HEK293 (cell line): ENCODE data around the gene GPR162.

Experiments
- BCL11B ChIP-seq: fragments of 450-650 bp; formaldehyde crosslinking; IDR thresholded peaks from 2 replicates; pipeline ENCODE4 v1.5.1; 2016; ENCODE audit warnings: low read depth, missing biosample characterization, missing genetic modification characterization
- FEZF1 ChIP-seq: fragments of 450-650 bp; formaldehyde crosslinking; IDR thresholded peaks from 2 replicates; pipeline ENCODE4 v1.5.1; 2016; ENCODE audit warnings: missing biosample characterization, missing genetic modification characterization
- HOXA7 ChIP-seq: sonication (generic); formaldehyde crosslinking; IDR thresholded peaks from 2 replicates; pipeline ENCODE4 v1.8.1; 2022; ENCODE audit warnings: missing genetic modification reagents, borderline replicate concordance
- KLF7 ChIP-seq: fragments of 450-650 bp; formaldehyde crosslinking; IDR thresholded peaks from 2 replicates; pipeline ENCODE4 v1.5.1; 2016; ENCODE audit warnings: missing biosample characterization, missing genetic modification characterization, borderline replicate concordance
- KLF9 ChIP-seq: fragments of 450-650 bp; formaldehyde crosslinking; IDR thresholded peaks from 2 replicates; pipeline ENCODE4 v1.5.1; 2016; ENCODE audit warnings: missing biosample characterization, missing genetic modification characterization, low read depth
- MYNN ChIP-seq: fragments of 450-650 bp; formaldehyde crosslinking; IDR thresholded peaks from 2 replicates; pipeline ENCODE4 v1.5.1; 2016; ENCODE audit warnings: missing biosample characterization, missing genetic modification characterization, borderline replicate concordance
- PBX3 ChIP-seq: sonication (generic); formaldehyde crosslinking; IDR thresholded peaks from 2 replicates; pipeline ENCODE4 v1.8.1; 2022; ENCODE audit warnings: mild to moderate bottlenecking, moderate library complexity, missing genetic modification reagents
- SP7 ChIP-seq: fragments of 450-650 bp; formaldehyde crosslinking; IDR thresholded peaks from 2 replicates; pipeline ENCODE4 v1.5.1; 2016; ENCODE audit warnings: missing biosample characterization, missing genetic modification characterization
- TCF7L2 ChIP-seq: IDR thresholded peaks from 2 replicates; pipeline ENCODE4 v1.6.1; 2011; ENCODE audit warnings: low read depth, mild to moderate bottlenecking, inconsistent platforms, low read length, moderate library complexity, borderline replicate concordance
- TRIM28 ChIP-seq: IDR thresholded peaks from 2 replicates; pipeline ENCODE4 v1.6.1; 2011; ENCODE audit warnings: low read length, control low read depth, borderline replicate concordance
- ZBTB6 ChIP-seq: fragments of 450-650 bp; formaldehyde crosslinking; IDR thresholded peaks from 2 replicates; pipeline ENCODE4 v1.5.1; 2017; ENCODE audit warnings: missing biosample characterization, missing genetic modification characterization
- ZBTB8A ChIP-seq: fragments of 450-650 bp; formaldehyde crosslinking; IDR thresholded peaks from 2 replicates; pipeline ENCODE4 v1.5.1; 2016; ENCODE audit warnings: missing biosample characterization, missing genetic modification characterization
- ZFP41 ChIP-seq: fragments of 450-650 bp; formaldehyde crosslinking; IDR thresholded peaks from 2 replicates; pipeline ENCODE4 v1.5.1; 2016; ENCODE audit warnings: missing biosample characterization, missing genetic modification characterization, borderline replicate concordance
- ZNF121 ChIP-seq: fragments of 450-650 bp; formaldehyde crosslinking; IDR thresholded peaks from 2 replicates; pipeline ENCODE4 v1.5.1; 2016; ENCODE audit warnings: missing biosample characterization, missing genetic modification characterization
- ZNF16 ChIP-seq: fragments of 450-650 bp; formaldehyde crosslinking; IDR thresholded peaks from 2 replicates; pipeline ENCODE4 v1.5.1; 2016; ENCODE audit warnings: low read depth, missing biosample characterization, missing genetic modification characterization
- ZNF211 ChIP-seq: fragments of 450-650 bp; formaldehyde crosslinking; IDR thresholded peaks from 2 replicates; pipeline ENCODE4 v1.5.1; 2016; ENCODE audit warnings: low read depth, missing biosample characterization, missing genetic modification characterization
- ZNF214 ChIP-seq: fragments of 450-650 bp; formaldehyde crosslinking; IDR thresholded peaks from 2 replicates; pipeline ENCODE4 v1.5.1; 2017; ENCODE audit warnings: missing biosample characterization, mild to moderate bottlenecking, missing genetic modification characterization, borderline replicate concordance
- ZNF221 ChIP-seq: fragments of 450-650 bp; formaldehyde crosslinking; IDR thresholded peaks from 2 replicates; pipeline ENCODE4 v1.5.1; 2017; ENCODE audit warnings: missing biosample characterization, missing genetic modification characterization, borderline replicate concordance
- ZNF311 ChIP-seq: fragments of 450-650 bp; formaldehyde crosslinking; IDR thresholded peaks from 2 replicates; pipeline ENCODE4 v1.5.1; 2017; ENCODE audit warnings: missing biosample characterization, missing genetic modification characterization, borderline replicate concordance
- ZNF324 ChIP-seq: fragments of 450-650 bp; formaldehyde crosslinking; IDR thresholded peaks from 2 replicates; pipeline ENCODE4 v1.5.1; 2016; ENCODE audit warnings: missing biosample characterization, missing genetic modification characterization
- ZNF335 ChIP-seq: fragments of 450-650 bp; formaldehyde crosslinking; conservative IDR thresholded peaks from 2 replicates; pipeline ENCODE4 v1.5.1; 2016; ENCODE audit warnings: missing biosample characterization, missing genetic modification characterization
- ZNF341 ChIP-seq: fragments of 450-650 bp; formaldehyde crosslinking; IDR thresholded peaks from 2 replicates; pipeline ENCODE4; 2016; ENCODE audit warnings: low read depth, missing biosample characterization, missing genetic modification characterization
- ZNF350 ChIP-seq: fragments of 450-650 bp; formaldehyde crosslinking; IDR thresholded peaks from 2 replicates; pipeline ENCODE4 v1.5.0; 2017; ENCODE audit warnings: missing biosample characterization, mild to moderate bottlenecking, missing genetic modification characterization
- ZNF37A ChIP-seq: fragments of 450-650 bp; IDR thresholded peaks from 2 replicates; pipeline ENCODE4 v1.5.1; 2018; ENCODE audit warnings: missing biosample characterization, missing genetic modification characterization
- ZNF510 ChIP-seq: fragments of 450-650 bp; formaldehyde crosslinking; IDR thresholded peaks from 2 replicates; pipeline ENCODE4 v1.5.1; 2018; ENCODE audit warnings: mild to moderate bottlenecking, missing genetic modification characterization, missing biosample characterization; ENCODE audit not compliant: insufficient replicate concordance
- ZNF521 ChIP-seq: fragments of 450-650 bp; formaldehyde crosslinking; IDR thresholded peaks from 2 replicates; pipeline ENCODE4 v1.5.1; 2017; ENCODE audit warnings: missing biosample characterization, mild to moderate bottlenecking, missing genetic modification characterization
- ZNF544 ChIP-seq: fragments of 450-650 bp; formaldehyde crosslinking; IDR thresholded peaks from 2 replicates; pipeline ENCODE4 v1.5.0; 2017; ENCODE audit warnings: missing biosample characterization, missing genetic modification characterization
- ZNF548 ChIP-seq: fragments of 450-650 bp; formaldehyde crosslinking; IDR thresholded peaks from 2 replicates; pipeline ENCODE4 v1.5.1; 2016; ENCODE audit warnings: missing biosample characterization, missing genetic modification characterization
- ZNF561 ChIP-seq: fragments of 450-650 bp; IDR thresholded peaks from 2 replicates; pipeline ENCODE4 v1.5.1; 2018; ENCODE audit warnings: missing biosample characterization, missing genetic modification characterization, borderline replicate concordance
- ZNF596 ChIP-seq: fragments of 450-650 bp; IDR thresholded peaks from 2 replicates; pipeline ENCODE4 v1.5.0; 2018; ENCODE audit warnings: missing biosample characterization, mild to moderate bottlenecking, missing genetic modification characterization, moderate library complexity
- ZNF645 ChIP-seq: fragments of 450-650 bp; formaldehyde crosslinking; IDR thresholded peaks from 2 replicates; pipeline ENCODE4; 2016; ENCODE audit warnings: missing biosample characterization, missing genetic modification characterization
- ZNF658 ChIP-seq: fragments of 450-650 bp; formaldehyde crosslinking; IDR thresholded peaks from 2 replicates; pipeline ENCODE4; 2016; ENCODE audit warnings: missing biosample characterization, missing genetic modification characterization
- ZNF660 ChIP-seq: fragments of 450-650 bp; IDR thresholded peaks from 2 replicates; pipeline ENCODE4 v1.5.1; 2018; ENCODE audit warnings: missing biosample characterization, mild to moderate bottlenecking, missing genetic modification characterization
- ZNF707 ChIP-seq: fragments of 450-650 bp; formaldehyde crosslinking; IDR thresholded peaks from 2 replicates; pipeline ENCODE4 v1.5.1; 2016; ENCODE audit warnings: missing biosample characterization, missing genetic modification characterization
- ZNF776 ChIP-seq: fragments of 450-650 bp; formaldehyde crosslinking; IDR thresholded peaks from 2 replicates; pipeline ENCODE4 v1.5.0; 2017; ENCODE audit warnings: missing biosample characterization, missing genetic modification characterization, borderline replicate concordance
- ZNF830 ChIP-seq: fragments of 450-650 bp; IDR thresholded peaks from 2 replicates; pipeline ENCODE4 v1.5.0; 2018; ENCODE audit warnings: missing biosample characterization, missing genetic modification characterization, low read depth, mild to moderate bottlenecking, moderate library complexity
- ZSCAN16 ChIP-seq: fragments of 450-650 bp; formaldehyde crosslinking; IDR thresholded peaks from 2 replicates; pipeline ENCODE4 v1.5.1; 2016; ENCODE audit warnings: missing biosample characterization, missing genetic modification characterization
- ZSCAN23 ChIP-seq: fragments of 450-650 bp; formaldehyde crosslinking; IDR thresholded peaks from 2 replicates; pipeline ENCODE4 v1.5.1; 2016; ENCODE audit warnings: missing biosample characterization, missing genetic modification characterization

The GPR162 gene

GRCh38 chr12:6873094-6874014, 51.7 kb downstream of the GPR162 start, which contains the start of gene SPSB2 (continued):
- TF ChIP-seq ZNF561 (tag by site-specific recombination): peak; percentile 47; the same call in 1 of the 2 replicates
- TF ChIP-seq BCL11B: no peak
- TF ChIP-seq HOXA7 (CRISPR knock-in tag): no peak
- TF ChIP-seq ZNF211 (tag by site-specific recombination): no peak
- TF ChIP-seq ZSCAN23 (tag by site-specific recombination): 0 out of 2 replicates have a peak, but pooled peaks have one; percentile 16
- TF ChIP-seq ZBTB8A (tag by site-specific recombination): peak; percentile 90
- peak; percentile 99 for TF ChIP-seq KLF9 (tag by site-specific recombination)
- TF ChIP-seq ZNF335 (tag by site-specific recombination): peak; percentile 88
- no peak for TF ChIP-seq ZNF37A (tag by site-specific recombination)
- no peak for TF ChIP-seq ZNF121
- TF ChIP-seq ZNF707: no peak
- TF ChIP-seq SP7 (tag by site-specific recombination): peak; percentile 73; the same call in 1 of the 2 replicates
- no peak for TF ChIP-seq ZNF221 (tag by site-specific recombination)
- TF ChIP-seq ZNF510 (tag by site-specific recombination): no peak
- no peak for TF ChIP-seq ZNF596 (tag by site-specific recombination)
- no peak for TF ChIP-seq ZNF776 (tag by site-specific recombination)
- TF ChIP-seq ZBTB6: peak; percentile 64
- TF ChIP-seq ZNF658: no peak
- no peak for TF ChIP-seq ZNF645
- TF ChIP-seq ZNF544: no peak
- TF ChIP-seq ZNF521: no peak
- no peak for TF ChIP-seq PBX3 (CRISPR knock-in tag)
- TF ChIP-seq ZNF324 (tag by site-specific recombination): no peak; the same call in 1 of the 2 replicates
- TF ChIP-seq ZNF548: no peak
- no peak for TF ChIP-seq ZNF350
- TF ChIP-seq TCF7L2: no peak
- no peak for TF ChIP-seq ZNF16 (tag by site-specific recombination)
- no peak for TF ChIP-seq ZNF214 (tag by site-specific recombination)
- no peak for TF ChIP-seq ZNF311
- 0 out of 2 replicates have a peak, but pooled peaks have one; percentile 45 for TF ChIP-seq KLF7 (tag by site-specific recombination)
- no peak for TF ChIP-seq ZFP41 (tag by site-specific recombination)
- TF ChIP-seq TRIM28: no peak
- TF ChIP-seq FEZF1: no peak
- no peak for TF ChIP-seq ZNF830 (tag by site-specific recombination)
- no peak for TF ChIP-seq ZNF341 (tag by site-specific recombination)
- peak; percentile 60; the same call in 1 of the 2 replicates for TF ChIP-seq ZNF660
- TF ChIP-seq MYNN: no peak
- TF ChIP-seq ZSCAN16 (tag by site-specific recombination): no peak
